Left forelimb (tissue), 1 donor: ENCODE measurements around the gene RASAL2.
"Not testable (repeated sequence)": the region's sequence is repeated elsewhere in the genome, so short reads cannot be mapped to it uniquely, and the experiment has no call there.

Experiments
- DNase-seq: peaks from one replicate; pipeline ENCODE4 v3.0.0-alpha.2; 2018; ENCODE audit warnings: low spot score

Gene RASAL2

DNA sequence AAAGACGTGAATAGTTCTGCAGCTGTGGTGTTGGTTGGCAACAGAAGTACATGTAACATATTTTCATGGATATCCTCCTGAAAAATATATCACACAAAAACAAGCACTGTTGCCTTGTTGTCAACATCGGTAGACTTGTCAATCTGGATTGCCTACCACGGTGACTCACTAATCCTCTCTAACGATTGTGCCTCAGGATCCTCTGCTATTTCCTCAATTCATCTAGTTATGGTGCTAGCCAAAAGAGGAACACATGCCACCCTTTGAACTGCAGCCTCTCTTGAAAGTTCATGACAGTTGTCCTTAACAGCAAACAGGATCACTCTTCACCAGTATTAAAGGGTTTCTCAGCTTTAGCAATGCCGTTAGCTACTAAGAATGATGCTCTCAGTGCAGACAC is 25.7 kb downstream of the RASAL2 start:
- no peak for DNase-seq

DNA sequence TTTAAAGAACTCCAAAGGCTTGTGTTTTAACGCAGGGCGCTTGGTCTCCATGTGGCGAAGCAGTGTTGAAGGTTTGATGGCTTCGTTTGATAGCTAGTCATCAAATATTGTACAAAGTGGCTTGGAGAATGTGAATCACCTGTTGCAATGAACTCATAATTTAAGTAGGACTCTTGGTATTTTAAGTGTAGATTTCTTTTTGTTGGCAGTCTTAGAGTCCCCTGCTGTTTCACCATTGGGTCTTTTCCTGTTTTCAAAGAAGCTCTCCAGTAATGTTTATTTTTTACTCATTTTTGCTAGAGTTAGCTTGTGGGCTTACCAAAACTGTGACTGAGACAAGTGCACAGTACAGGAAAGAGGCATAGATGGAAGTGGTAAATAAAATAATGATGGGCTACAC is 26.2 kb downstream of the RASAL2 start:
- DNase-seq, result no peak

DNA sequence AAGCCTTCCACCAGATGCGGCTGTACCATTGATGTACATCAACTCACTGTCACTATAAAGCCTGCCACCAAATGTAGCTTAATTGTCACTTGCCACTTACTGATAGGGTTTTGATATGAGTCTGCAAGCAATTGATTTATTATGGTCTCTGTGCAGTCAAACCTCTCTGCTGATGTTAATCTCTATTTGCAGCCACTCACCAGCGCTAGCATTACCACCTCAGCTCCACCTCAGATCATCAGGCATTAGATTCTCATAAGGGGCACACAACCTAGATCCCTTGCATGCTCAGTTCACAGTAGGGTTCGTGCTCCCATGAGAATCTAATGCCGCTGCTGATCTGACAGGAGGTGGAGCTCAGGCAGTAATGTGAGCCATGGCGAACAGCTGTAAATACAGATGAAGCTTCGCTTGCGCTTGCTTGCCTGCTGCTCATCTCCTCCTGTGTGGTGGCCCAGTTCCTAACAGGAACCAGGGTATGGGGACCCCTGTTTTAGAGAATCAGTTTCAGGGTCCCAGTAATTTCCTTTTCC is 26.7 kb downstream of the RASAL2 start:
- not testable (repeated sequence) for DNase-seq

DNA sequence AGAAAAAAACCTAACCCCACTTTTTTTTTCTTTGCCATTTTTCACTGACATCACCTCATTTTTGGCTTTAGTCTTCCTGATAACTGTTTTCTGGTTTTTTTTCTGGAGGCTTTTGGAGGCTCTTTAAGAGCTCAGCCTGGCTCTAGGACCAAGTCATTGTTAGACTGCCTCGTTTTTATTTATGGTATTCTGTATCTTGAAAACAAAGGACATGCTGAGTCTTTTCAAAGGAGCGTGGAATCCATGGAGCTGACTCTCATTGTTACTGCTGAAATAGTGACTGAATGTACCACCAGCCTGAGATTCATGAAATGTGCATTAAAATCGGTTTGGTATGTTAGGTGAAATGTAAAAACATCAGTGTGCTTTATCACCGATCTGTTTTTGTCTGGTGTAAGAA is 28.0 kb downstream of the RASAL2 start:
- no peak for DNase-seq

GRCh38 chr1:178122283-178122682 is 28.4 kb downstream of the RASAL2 start:
- DNase-seq, result no peak

GRCh38 chr1:178124115-178124514 is 30.2 kb downstream of the RASAL2 start:
- DNase-seq, result no peak

- DNase-seq, result no peak
Measured at GRCh38 chr1:178126261-178126660, 32.4 kb downstream of the RASAL2 start.

DNA sequence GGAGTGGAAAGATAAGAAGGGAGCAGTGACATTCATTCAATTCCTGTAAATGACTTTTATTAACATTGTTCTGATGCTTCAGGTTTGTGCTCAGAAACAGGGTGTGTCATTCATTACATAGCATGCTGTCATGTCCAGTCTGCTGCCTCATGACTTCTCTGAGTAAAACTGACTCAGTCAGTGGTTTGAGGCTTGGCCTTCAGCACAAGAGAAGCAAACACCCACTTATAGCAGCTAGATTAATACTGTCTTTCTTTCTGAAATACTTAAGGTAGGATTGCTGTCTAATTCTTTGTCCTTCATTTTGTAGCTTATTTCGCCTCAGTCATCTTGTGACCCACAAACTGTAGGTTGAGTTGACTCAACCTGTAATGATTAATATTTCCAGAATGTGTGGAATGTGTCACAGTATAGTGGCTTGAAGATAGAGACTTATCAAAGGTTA is 32.9 kb downstream of the RASAL2 start:
- DNase-seq, result no peak

DNA sequence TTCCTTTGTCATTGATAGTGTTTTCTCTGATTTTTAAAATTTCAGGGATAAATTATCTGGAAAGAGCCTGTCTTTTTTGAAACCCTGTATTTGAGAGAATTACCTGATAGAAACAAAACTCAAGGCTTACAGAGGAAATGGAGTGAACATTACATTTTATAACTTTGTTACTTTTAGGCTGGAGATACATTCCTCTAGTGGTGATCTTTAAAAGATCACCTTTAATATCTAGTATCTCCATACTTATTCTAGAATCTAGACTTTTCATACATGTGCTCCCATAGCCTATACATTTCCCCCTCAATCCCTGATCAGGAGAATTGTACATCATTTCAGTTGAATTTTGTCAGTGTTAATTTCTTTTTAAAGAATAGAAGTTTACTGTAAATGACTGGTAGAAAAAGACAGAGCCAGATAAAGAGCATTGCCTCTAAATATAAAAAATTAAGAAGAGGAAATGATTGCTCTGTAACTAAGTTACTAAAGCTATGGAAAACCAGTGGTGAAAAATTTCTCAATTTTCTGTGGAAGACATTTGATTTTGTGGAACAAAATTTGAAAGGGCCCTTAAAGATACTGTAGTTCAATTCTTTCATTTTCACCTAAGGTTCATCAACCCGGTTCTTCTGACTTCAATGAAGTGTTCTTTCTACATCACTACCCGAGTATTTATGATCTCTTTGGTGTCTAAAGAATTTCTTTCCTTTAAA is 33.7 kb downstream of the RASAL2 start:
- no peak for DNase-seq

- no peak for DNase-seq
Measured at GRCh38 chr1:178133239-178133989, 39.5 kb downstream of the RASAL2 start.

DNA sequence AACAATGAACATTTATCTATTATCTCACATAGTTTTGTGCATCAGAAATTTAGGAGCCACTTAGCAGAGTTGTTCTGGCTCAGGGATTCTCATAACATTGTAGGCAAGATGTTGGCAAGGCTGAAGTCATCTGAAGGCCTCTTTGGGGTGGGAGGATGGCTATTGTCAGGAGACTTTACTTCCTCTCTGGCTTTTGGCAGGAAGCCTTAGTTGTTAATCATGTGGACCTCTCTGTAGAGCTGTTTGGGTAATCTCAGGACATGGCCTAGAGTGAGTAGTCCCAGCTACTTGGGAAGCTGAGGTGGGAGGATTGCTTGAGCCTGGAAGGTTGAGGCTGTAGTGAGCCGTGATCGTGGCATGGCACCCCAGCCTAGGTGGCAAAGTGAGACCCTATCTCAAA is 40.2 kb downstream of the RASAL2 start:
- DNase-seq, result no peak

DNA sequence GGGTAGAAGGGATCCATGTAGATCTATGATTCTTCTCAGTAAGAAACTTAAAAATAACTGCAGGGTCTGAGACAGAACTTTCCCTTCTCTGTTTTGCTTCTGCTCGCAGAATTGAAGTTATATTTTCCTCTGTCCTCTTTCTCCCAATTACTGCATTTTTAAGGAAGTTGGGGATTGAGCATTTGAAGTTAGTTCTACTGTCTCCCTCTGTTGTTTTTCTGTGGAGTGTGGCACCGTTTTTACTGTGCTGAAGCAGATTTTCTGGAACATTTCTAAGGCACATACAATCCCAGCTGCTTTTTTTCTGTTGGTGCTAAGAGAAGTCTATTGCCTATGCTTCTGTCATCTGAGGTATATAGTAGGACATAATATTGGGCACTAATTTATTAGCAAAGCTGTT is 43.3 kb downstream of the RASAL2 start:
- no peak for DNase-seq

GRCh38 chr1:178142806-178143205 is 48.9 kb downstream of the RASAL2 start:
- no peak for DNase-seq

- DNase-seq, result no peak
Measured at GRCh38 chr1:178143730-178144690, 50.1 kb downstream of the RASAL2 start.

GRCh38 chr1:178145605-178146004 is 51.7 kb downstream of the RASAL2 start:
- no peak for DNase-seq

DNA sequence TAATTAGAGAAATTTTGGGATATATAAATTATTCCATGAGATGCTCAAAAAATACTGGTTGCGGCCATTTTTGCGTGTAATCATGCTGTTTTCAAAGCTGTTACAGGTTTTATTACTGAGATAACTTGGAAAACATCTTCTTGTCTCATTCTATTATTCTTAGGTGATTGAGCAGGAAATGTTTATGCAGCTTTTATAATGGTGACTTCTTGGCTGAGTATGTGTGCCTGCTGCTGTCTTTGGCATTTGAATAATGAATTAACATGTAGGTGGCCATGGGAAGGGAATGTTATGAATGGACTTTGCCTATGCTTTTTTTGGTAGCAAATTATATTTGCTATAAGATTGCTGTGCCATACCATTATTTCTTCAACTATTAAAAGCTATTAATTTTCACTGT is 52.5 kb downstream of the RASAL2 start:
- no peak for DNase-seq

DNA sequence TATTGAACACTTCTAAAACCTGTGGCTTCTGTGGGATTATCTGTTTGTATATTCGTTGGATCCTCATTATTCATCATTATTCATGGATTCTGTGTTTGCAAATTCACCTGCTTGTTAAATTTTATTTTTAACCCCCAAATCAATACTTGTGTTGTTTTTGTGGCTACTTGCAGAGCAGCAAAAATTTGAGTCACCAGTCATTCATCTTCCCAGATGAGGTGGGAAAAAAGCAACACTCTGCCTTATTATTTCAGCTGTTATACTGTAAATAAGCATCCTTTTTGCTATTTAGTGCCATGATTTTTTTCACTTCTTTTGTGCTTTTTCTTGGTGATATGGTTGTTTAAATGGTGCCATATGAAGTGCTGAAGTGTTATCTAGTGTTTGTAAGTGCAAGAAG is 56.7 kb downstream of the RASAL2 start:
- DNase-seq, result no peak

- DNase-seq, result no peak
Measured at GRCh38 chr1:178151831-178152230, 57.9 kb downstream of the RASAL2 start.

DNA sequence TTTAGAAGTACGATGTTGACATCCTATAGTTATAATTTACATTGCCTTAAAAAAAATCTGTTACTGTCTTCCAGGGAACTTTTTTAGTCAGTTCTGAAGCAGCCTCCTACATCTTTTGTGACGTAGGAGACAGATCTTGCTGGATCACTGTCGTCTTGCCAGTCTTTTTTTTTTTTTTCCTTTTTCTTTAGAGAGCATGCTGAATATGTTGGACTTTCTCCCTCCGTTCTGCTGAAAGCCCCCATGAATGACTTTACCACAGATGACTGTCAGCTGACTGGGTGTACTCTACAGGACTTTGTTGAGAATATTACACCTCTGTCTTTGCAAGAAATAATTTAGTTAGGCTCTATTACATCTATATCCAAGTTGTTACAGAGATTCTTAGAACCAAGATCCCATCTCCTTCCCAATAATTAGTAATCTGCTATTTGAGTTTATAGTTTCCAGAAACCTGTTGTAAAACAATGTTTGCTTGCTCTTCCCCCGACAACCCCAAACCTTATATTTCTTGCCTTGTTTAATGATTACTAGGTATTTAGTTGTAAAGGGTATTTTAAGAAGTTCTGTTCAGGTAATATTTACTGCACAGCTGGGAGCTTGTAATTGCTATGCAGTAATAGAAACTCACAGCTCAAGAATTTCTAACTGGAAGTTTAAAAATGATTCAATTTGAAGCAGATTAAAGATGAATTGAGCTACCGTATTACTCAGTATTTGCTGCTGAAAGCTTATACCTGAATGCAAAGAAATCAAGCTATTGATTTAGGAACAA is 61.8 kb downstream of the RASAL2 start:
- no peak for DNase-seq

DNA sequence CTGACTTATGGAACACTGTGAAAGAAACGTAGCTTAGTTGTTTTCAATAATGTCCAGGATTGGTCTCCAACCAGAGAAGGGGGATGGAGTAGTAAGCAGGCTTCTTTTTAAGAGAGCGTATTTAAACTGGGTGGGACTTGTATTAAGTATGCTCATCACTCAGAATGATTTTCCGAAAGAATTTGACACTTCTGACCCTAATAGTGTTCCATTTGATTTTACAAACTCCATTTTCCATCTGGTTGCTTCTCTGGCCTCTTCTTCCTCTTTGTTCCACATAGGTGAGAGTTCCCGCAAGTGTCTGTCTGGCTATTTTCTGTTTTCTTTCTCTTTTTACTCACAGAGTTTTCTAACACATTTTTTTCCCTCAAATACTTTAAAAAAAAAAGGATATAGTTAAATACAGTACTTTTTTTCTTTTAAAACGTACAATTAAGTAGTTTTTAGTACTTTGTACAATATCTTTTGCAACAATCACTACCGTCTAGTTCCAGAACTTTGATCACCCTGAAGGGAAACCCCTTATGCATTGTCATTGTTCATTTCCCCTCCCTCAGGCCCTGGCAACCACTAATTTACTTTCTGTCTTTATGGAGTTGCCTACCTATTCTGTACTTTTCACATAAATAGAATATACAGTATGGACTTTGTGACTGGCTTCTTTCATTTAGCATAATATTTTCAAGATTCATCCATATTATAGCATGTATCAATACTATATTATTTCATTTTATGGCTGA is 67.0 kb downstream of the RASAL2 start:
- no peak for DNase-seq

- no peak for DNase-seq
Measured at GRCh38 chr1:178161516-178161915, 67.6 kb downstream of the RASAL2 start.
